Uterus (tissue), 4 donors: Measurements from ENCODE around the gene KAZALD1. TPM values are rescaled to one million over a fixed set of nuclear protein-coding genes. Genes with fewer than 3 reads are reported as not detected.
A peak's percentile ranks its signal among the peaks of the same experiment; 100 is the strongest.

Experiments
- DNase-seq, 2 donors: peaks; one replicate each; pipeline ENCODE4 v3.0.0-alpha.2; 2019 to 2020
- H3K27ac ChIP-seq, 2 donors: fragments of 200-600 bp; sonication (generic); 1 replicate in 1 of 2; 2 replicates in 1 of 2; pipeline ENCODE4 v1.5.1; 2016 to 2018
- H3K27me3 ChIP-seq, 2 donors: fragments of 200-600 bp; sonication (generic); one replicate each; pipeline ENCODE4 v1.5.1; 2018 to 2019; ENCODE audit warnings: control low read depth in 1 of 2
- H3K36me3 ChIP-seq, 2 donors: fragments of 200-600 bp; sonication (generic); one replicate each; pipeline ENCODE4 v1.5.1; 2019; ENCODE audit warnings: control low read depth in 1 of 2
- H3K4me1 ChIP-seq, 2 donors: fragments of 200-600 bp; sonication (generic); one replicate each; pipeline ENCODE4 v1.5.1; 2018 to 2019; ENCODE audit warnings: control low read depth in 1 of 2
- H3K4me3 ChIP-seq, 2 donors: fragments of 200-600 bp; sonication (generic); 1 replicate in 1 of 2; 2 replicates in 1 of 2; pipeline ENCODE4 v1.5.1; 2018 to 2019; ENCODE audit warnings: mild to moderate bottlenecking in 1 of 2
- H3K9me3 ChIP-seq, 2 donors: fragments of 200-600 bp; sonication (generic); one replicate each; pipeline ENCODE4 v1.5.1; 2019; ENCODE audit warnings: control low read depth in 1 of 2
- POLR2A ChIP-seq, 2 donors: fragments of 450-650 bp; IDR thresholded peaks; one replicate each; pipeline ENCODE4 v1.6.1; 2016; ENCODE audit warnings: antibody characterized with exemption in 2 of 2, mild to moderate bottlenecking in 1 of 2, moderate library complexity in 1 of 2
- intact Hi-C: fragments of 100-400 bp; cut with DNase I; formaldehyde crosslinking; loops from one replicate; pipeline ENCODE4 v1.15.1; 2023; ENCODE audit warnings: low total_unique reads
- total RNA-seq, 4 donors: library from RNA; depleted of rRNA in 3 of 4; stranded (reverse); fragments of >200 nt in 3 of 4; gene quantifications; one replicate each; pipeline versions ENCODE4 v1.1.0 to v1.2.4, GENCODE V29; 2014 to 2023
- TF ChIP-seq, protein P1 (sequence below), 4 experiments: fragments of 200-600 bp in 2 of 4; fragments of 450-650 bp in 2 of 4; sonication (generic) in 2 of 4; IDR thresholded peaks; one replicate each; pipeline ENCODE4 v1.5.1; 2016 to 2019; ENCODE audit warnings: antibody characterized with exemption in 4 of 4, mild to moderate bottlenecking in 2 of 4, moderate library complexity in 1 of 4
- donor health status: DM: yes; HTN: yes; CAD: no.

Gene KAZALD1
- total RNA-seq, 4 donors from 2014 or later = 0.26 to 34.6 (median 6.3) TPM; not detected in 1

DNA sequence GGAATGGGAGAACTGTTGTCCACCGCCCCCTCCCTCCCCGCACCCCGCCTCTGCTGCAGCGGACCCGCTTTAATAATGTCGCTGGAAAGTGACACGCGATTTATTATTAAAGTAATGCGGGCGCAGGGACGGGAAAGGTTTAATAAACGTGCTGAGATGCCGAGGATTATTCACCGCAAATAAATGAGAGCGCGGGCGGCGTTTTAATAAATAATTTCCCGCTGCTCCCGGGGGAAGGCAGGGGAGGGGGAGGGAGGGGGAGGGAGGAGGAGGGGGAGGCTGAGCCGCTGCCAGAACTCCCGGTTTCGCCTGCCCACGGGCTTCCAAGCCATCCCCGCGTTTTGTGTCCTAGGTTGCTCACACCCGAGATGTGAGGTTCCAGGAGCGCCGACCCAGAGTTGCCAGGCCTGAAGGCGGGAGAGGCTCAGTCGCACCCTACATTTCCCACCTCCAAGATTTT lies 5.1 kb downstream of the KAZALD1 start:
- Histone ChIP-seq H3K27ac (peak overlapping the region; percentile 44 to 59), H3K4me3 (peak overlapping the region; percentile 44 to 50), H3K27me3 (no peaks in the 10 kb centered on the region), H3K36me3 (no peaks in the 10 kb centered on the region), H3K9me3 (no peaks in the 10 kb centered on the region), H3K4me1 (peaks cover 0 to 16% of the 10 kb centered on the region in 2 donors)
- DNase-seq = no peak
- intact Hi-C loops = no loop called here
- TF ChIP-seq POLR2A (IDR thresholded peaks at IDR 0.05) = no peak
- TF ChIP-seq, protein P1, sequence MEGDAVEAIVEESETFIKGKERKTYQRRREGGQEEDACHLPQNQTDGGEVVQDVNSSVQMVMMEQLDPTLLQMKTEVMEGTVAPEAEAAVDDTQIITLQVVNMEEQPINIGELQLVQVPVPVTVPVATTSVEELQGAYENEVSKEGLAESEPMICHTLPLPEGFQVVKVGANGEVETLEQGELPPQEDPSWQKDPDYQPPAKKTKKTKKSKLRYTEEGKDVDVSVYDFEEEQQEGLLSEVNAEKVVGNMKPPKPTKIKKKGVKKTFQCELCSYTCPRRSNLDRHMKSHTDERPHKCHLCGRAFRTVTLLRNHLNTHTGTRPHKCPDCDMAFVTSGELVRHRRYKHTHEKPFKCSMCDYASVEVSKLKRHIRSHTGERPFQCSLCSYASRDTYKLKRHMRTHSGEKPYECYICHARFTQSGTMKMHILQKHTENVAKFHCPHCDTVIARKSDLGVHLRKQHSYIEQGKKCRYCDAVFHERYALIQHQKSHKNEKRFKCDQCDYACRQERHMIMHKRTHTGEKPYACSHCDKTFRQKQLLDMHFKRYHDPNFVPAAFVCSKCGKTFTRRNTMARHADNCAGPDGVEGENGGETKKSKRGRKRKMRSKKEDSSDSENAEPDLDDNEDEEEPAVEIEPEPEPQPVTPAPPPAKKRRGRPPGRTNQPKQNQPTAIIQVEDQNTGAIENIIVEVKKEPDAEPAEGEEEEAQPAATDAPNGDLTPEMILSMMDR (IDR thresholded peaks at IDR 0.05) = no peak

GRCh38 chr10:101067356-101068083 lies 5.7 kb downstream of the KAZALD1 start:
- H3K27me3 ChIP-seq = no peaks in the 10 kb centered on the region
- intact Hi-C loops = no loop called here
- DNase-seq = peak; percentile 76 to 78

GRCh38 chr10:101069441-101069840 lies 7.7 kb downstream of the KAZALD1 start:
- no peak overlapping the region for H3K4me3 ChIP-seq
- DNase-seq = no peak
- H3K9me3 ChIP-seq = no peaks in the 10 kb centered on the region
- TF ChIP-seq, protein P1 (IDR thresholded peaks at IDR 0.05) = no peak
- TF ChIP-seq POLR2A (IDR thresholded peaks at IDR 0.05) = no peak
- H3K27me3 ChIP-seq = peaks cover 0 to 4% of the 10 kb centered on the region in 2 donors
- no peak overlapping the region for H3K27ac ChIP-seq
- peaks cover 0 to 7% of the 10 kb centered on the region in 2 donors for H3K4me1 ChIP-seq
- H3K36me3 ChIP-seq = no peaks in the 10 kb centered on the region
- intact Hi-C loops = no loop called here

More at GRCh38 chr10:101067356-101068083, 5.7 kb downstream of the KAZALD1 start:
- no peak for TF ChIP-seq POLR2A (IDR thresholded peaks at IDR 0.05)
- TF ChIP-seq, protein P1 (IDR thresholded peaks at IDR 0.05) = peak; percentile 88 to 92 (median 90)
- H3K36me3 ChIP-seq = no peaks in the 10 kb centered on the region
- H3K9me3 ChIP-seq = no peaks in the 10 kb centered on the region
- H3K4me1 ChIP-seq = peaks cover 0 to 10% of the 10 kb centered on the region in 2 donors
- H3K4me3 ChIP-seq = peak overlapping the region; percentile 44 to 50
- H3K27ac ChIP-seq = peak overlapping the region; percentile 44 to 59

DNA sequence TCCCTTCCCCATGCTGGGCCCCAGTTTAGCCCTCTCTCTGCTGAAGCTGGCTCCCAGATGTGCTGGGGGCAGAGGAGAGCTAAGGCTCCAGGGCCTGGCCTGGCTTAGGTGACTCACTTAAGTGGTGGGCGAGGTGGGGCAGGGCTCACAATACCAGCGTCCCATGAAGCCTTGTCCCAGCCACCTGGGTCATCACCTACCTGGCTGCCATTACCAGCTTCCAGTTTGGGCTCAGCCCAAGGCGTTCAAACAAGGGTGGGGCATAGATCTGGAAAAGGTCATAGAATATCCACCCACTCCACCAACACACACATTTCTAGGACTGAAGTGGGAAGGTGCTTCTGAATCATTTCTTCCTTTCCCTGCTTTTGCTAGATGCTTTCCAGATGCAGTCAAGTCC lies 8.3 kb downstream of the KAZALD1 start:
- TF ChIP-seq, protein P1 (IDR thresholded peaks at IDR 0.05) = no peak
- TF ChIP-seq POLR2A (IDR thresholded peaks at IDR 0.05) = no peak
- intact Hi-C loops = no loop called here
- peaks cover 0 to 7% of the 10 kb centered on the region in 2 donors for H3K4me1 ChIP-seq
- H3K27me3 ChIP-seq = peaks cover 0 to 4% of the 10 kb centered on the region in 2 donors
- H3K9me3 ChIP-seq = no peaks in the 10 kb centered on the region
- no peaks in the 10 kb centered on the region for H3K36me3 ChIP-seq
- no peak overlapping the region for H3K4me3 ChIP-seq
- DNase-seq = no peak
- no peak overlapping the region for H3K27ac ChIP-seq

DNA sequence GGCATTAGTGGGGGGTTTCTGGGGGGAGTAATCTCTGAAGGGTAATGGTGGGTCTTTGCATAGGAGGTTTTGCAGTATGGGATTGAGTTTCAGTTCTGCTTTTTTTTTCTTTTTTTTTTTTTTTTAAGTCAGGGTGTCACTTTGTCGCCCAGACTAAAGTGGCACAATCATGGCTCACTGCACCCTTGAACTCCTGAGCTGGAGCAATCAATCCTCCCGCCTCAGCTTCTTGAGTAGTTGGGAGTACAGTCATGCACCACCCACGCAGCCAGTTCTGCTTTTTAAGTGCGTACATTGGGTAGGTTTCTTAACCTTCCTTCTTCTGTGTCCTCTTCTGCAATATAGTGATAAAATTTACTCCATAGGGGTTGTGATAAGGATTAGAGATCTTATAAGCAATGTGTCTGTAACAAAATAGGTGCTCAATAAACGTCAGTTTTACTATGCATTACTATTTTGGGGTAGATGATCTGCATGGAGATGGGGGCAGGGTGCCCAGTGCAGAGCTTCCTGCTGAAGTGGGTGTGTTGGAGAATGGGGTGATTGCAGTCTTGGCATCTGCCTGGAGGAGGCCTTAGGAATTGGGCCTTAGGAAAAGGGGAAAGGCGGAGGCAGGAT lies 9.6 kb downstream of the KAZALD1 start:
- H3K4me1 ChIP-seq = peaks cover 0 to 7% of the 10 kb centered on the region in 2 donors
- TF ChIP-seq POLR2A (IDR thresholded peaks at IDR 0.05) = no peak
- TF ChIP-seq, protein P1 (IDR thresholded peaks at IDR 0.05) = no peak
- DNase-seq = no peak

More for the DNA sequence above, 9.6 kb downstream of the KAZALD1 start:
- intact Hi-C loops = no loop called here
- Histone ChIP-seq H3K4me3 (no peak overlapping the region), H3K27me3 (peaks cover 0 to 4% of the 10 kb centered on the region in 2 donors), H3K9me3 (no peaks in the 10 kb centered on the region), H3K27ac (no peak overlapping the region), H3K36me3 (no peaks in the 10 kb centered on the region)
